GM19455 (cell line): ENCODE results near the gene NHERF2.

Source experiments
- ATAC-seq: cut with Tn5 transposase; IDR thresholded peaks from one replicate; pipeline ENCODE4 v1.9.1; 2021; ENCODE audit not compliant: unreplicated experiment

NHERF2 gene

DNA sequence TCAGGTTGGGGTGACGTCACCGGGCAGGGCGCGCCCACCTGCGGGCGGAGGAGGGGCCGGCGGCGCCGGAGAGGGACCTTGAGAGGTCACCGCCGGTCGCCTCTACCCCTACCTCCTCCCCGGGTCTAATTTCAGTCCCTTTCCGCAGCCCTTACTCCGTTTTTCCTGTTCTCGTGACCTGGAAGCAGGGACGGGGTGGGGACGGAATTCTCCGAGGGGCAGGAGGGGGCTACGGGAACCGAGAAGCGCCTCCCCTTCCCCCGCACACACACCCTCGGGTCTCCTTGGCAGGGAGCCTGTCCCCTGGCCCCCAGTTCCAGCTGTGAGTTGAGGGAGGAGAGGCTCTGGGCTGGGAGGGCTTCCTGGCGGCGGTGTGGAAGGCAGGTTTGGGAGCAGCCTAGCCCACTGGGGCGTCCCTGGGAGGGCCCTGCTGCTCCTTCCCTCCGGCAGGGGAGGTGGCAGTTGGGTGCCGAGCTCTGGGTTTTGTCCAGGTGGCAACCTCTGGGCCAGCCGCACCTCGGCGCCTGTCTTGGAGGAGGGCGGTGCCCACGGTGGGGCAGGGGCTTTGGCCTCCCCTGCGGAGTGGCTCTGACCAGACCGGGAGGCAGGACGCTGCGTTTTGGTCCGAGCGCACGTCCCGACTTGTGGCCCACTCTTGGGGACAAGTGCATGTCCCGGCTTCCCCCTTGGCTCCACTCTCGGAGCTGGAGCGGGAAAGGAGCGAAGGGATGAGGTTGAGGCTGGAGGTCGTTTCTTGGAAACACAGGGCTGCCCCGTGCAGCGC, 36.2 kb upstream of the NHERF2 start:
- no peak for ATAC-seq

DNA sequence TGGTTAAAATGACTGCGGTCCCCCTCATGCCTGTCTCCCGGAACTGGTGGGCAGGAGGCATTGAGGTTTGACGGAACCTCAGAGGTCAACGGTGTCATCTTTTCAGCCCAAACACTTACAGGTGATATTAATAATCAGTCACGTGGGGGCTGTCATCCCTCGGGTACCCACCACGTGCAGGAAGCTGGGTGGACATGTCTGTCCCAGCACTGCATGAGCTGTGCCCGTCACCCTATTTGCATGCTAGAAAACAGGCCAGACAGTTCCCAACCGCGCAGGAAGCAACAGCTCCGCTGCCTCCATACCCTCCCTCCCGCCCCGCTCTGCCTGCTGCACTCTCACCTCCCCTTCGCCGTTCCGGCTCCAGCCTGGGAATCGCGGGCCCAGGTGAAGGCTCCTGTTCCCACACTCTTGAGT, 35.6 kb upstream of the NHERF2 start:
- ATAC-seq, result no peak

DNA sequence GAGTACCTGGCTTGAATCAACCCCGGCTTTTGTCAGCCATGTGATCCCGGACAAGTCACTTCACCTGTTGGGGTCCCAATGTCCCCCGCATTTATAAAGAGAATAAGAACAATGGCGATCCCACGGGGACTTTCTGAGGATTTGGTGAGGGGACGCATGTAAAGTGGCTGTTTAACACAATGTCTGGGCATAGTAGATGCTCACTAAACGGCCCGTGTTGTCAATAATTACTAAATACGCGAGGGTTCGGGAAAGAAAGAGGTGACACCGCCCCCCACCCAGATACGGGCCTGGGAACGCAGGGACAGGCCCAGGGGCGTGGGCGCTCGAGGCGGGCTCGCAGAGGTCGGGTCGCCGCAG, 35.1 kb upstream of the NHERF2 start:
- no peak for ATAC-seq

DNA sequence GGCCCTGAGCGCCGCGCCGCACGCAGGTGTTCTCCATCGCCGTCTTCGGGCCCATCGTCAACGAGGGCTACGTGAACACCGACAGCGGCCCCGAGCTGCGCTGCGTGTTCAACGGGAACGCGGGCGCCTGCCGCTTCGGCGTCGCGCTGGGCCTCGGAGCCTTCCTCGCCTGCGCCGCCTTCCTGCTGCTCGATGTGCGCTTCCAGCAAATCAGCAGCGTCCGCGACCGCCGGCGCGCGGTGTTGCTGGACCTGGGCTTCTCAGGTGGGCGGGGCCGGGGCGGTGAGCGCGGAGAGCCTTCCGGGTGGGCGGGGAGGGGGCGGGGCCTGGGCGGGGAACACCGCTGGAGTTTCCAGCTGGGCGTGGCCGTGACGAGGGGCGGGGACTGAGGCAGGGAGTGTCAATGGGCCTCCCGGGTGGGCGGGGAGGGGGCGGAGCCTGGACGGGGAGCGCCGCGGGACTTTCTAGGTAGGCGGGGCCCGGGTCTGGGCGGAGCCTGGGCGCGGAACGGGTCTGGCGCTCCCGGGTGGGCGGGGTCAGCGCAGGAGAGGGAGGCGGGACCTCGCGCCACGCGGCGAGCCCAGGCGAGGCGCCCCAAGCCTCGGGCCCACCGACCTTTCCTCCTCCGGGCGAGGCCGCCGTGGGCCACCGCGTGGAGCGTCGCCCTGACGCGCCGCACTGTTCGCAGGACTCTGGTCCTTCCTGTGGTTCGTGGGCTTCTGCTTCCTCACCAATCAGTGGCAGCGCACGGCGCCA, 34.6 kb upstream of the NHERF2 start:
- ATAC-seq, result no peak

DNA sequence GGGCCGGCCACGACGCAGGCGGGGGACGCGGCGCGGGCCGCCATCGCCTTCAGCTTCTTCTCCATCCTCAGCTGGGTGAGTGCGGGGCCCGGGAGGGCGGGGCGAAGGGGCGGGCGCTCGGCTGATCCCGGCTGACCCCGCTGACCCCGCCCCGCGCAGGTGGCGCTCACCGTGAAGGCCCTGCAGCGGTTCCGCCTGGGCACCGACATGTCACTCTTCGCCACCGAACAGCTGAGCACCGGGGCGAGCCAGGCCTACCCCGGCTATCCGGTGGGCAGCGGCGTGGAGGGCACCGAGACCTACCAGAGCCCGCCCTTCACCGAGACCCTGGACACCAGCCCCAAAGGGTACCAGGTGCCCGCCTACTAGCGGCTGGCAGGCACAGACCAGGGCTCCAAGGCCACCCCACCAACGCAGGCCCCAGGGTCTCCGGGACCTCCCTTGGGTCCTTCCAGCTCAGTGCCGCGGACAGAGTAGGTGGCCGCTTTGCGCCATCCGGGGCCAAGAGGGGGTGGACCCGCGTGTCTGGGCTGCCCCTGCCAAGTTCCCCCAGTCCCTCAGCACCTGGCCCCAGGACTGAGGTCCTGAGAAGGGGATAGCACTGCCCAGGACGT, 33.9 kb upstream of the NHERF2 start:
- ATAC-seq, result no peak

DNA sequence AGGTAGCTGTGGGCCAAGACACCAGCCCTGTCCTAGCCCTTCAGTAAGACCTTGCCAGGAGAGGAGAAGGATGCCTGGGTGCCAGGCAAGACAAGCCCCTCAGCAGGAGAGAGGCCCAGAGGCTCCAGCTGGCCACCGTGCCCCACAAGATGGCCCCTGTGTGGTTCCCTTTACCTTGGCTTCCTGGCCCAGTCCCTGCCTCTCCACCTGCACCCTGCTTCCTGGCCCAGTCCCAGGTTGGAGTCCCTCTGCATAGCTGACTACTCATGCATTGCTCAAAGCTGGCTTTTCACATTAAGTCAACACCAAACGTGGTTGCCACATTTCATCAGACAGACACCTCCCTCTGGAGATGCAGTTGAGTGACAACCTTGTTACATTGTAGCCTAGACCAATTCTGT, 33.0 kb upstream of the NHERF2 start:
- ATAC-seq, result no peak

DNA sequence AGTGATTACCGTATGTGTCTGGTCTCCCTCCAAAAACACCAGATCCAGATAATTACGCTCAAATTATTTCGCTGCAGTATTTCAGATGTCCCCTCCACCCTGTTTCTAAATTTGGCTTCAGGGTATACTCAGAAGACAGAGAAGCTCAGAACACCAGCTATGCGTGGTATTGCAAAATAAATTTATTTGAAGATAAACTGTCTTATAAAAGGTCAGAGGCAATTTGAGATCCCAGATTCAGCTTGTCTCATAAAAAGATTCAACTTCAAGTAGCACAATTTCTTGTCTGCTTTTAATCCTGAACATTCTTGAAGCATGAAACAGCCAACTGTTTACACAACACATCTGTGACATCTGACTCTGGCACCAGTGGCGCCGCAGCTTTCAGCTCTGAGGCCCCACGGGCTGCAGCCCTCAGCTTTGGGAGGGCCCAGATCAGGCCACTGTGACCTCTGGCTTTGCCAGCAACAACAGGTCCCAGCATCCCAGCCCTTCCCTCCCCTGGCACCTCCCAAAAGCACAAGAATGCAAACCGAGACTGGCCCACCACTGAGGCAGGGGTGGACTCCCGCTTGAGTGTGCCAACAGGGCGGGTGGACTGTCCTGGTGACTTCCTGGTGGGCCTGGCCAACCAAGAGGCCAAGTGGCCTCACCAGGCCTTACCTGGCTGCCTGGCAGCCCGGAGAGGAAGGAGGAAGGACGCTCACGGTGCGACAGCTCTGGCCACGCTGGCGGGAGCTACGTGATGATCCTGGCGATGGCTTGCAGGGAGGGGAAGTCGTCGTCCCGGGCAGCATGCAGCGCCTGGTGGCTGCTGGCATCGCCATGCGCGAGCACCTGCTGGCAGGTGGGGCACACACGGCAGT, 29.0 kb upstream of the NHERF2 start:
- ATAC-seq, result no peak

DNA sequence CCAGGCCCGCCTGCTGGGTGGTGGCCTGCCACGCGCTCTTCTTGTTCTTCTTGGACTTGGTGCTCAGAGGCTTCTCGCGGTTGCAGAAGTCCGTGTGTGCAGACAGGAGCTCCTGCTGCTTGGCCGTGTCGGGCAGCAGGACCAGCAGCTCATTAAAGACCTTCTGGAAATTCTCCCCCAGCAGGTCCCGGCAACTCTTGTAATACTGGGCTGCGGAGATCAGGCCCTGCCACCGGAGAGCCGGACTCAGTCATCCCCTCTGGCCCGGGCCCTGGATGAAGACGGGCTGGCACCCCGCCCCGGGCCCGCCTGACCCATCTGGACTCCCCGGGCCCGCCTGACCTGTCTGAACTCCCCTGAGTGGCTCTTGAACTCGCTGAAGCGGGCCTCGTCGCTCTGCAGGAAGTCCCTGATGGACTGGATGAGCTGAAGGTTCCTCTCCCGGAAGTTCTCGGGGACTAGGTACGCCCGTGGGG, 28.3 kb upstream of the NHERF2 start:
- ATAC-seq, result no peak

DNA sequence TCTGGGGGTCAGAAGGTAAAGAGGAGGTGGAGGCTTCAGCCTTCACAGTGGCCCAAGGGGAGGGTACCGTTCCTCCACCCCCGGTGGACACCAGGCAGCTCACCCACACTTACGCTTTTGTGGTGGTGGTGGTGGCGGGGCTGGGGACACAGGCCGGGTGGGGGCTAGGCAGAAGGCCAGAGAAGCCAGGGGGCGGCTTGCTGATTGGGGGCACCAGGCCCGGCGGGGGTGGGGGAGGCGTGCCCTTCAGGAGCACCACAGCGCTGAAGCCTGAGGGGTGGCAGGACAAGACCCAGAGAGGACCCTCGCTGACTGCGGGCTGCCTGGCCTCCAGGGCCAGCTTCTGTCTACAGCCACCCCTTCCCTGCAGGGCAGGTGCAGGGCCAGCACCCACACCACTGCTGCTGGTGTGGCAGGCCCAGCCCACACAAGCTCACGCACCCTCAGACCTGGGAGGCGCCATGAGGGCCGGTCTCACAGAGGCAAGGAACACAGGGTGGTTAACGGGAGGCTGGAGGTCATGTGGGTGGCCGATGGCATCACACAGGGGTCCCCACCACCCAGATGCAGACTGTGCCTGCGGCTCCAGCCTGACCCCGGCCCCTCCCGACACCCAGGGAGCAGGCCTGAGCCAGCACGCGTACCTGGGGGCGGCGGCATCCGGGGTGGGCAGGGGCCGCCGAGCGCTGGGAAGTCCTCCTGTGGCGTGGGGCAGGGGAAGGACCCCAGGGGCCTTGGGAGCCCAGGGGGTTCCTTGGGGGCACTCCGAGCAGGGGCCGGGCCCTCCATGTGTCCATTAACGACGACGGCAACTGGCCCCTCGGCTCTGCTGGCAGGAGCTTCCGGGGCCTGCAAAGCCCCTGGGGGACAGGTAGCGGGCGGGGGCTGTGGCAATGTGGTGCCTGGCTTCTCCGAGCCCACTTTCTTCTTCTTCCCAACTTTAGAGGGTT, 27.6 kb upstream of the NHERF2 start:
- ATAC-seq, result no peak

DNA sequence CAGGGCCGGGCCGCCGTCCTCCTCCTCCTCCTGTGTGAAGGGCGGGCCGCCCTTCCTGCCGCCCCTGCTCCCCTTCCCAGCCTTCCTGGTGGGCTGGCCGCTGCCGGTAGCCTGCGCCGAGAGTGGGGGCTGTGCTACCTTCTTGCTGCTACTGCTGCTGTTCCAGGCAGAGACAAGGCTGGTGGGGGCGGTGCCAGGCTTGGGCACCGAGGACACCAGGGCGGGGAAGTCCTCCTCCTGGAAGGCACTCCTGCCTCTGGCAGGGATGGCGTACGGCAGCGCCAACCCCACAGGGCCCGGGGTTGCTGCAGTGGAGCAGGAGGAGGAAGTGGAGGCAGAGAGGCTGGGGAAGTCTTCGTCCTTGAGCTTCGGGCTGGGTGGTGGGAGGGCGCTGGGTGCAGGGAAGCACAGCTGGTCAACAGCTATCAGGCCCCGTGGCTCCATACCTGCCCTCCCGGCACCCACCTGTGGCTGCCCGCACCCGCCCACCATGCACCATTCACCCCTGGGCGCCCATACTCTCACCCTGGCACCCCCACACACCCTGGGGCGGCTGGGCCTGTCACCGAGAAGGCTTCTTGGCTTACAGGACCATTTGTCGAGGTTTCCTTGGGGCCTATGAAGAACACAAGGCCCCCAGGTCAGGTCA, 26.7 kb upstream of the NHERF2 start:
- ATAC-seq, result no peak

DNA sequence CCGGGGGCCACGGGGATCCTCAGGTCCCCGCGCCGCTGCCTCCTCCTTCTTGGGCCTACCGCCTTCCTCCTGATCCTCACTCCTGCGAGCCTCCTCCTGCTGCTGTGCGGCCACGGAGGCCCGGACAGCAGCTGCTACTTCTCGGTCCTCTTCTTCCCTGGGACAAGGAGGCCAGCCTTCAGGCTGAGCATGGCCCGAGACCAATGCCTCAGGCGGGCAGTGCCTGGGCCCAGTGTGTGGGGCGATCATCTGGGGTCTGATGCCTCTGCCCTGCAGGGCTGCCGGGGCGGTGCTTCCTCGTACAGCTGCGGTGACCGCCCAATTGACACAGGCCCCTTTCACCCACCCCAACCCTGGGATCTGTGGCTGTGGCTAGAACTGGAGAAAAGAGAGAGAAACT, 25.7 kb upstream of the NHERF2 start:
- ATAC-seq, result no peak

DNA sequence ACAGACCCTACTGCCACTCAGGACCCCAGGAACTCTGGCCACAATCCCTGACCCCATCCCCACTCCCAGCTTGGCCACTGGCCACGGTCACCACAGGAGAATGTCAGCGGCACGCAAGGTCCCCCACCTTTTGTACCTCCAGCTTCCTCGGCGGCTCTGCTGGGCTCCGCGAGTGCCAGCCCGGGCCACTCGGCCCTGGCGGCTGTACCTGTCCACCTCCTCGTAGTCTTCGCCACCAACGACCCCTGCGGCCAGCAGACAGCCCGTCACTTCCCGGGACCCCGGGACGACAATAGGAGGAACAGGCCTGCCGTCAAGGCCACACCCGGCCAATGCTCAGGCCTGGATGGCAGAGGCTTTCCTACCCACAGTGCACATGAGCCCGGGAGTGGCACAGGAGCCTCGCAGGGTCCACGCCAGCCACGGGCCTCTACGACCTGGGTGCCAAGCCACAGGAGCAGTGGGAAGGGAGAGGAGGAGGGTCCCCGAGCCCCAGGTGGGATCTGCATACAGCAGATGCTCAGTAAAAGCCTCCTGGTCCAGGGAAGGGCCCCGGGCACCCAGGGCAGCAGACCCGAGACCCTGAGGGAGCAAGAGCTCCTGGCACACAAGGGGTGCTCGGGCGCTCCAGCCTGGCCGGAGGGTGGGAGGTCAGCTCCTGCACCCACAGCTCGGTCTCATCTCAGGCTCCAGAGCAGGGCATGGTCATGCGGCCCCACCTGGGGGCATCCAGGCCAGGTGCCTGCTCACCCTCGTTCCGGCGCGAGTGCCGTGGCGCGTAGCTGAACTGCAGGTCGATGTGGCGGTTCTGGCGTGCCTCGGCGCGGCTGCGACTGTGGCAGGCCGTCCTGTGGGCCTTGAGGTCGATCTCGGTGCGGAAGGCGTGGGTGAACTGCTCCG, 25.0 kb upstream of the NHERF2 start:
- ATAC-seq, result no peak

DNA sequence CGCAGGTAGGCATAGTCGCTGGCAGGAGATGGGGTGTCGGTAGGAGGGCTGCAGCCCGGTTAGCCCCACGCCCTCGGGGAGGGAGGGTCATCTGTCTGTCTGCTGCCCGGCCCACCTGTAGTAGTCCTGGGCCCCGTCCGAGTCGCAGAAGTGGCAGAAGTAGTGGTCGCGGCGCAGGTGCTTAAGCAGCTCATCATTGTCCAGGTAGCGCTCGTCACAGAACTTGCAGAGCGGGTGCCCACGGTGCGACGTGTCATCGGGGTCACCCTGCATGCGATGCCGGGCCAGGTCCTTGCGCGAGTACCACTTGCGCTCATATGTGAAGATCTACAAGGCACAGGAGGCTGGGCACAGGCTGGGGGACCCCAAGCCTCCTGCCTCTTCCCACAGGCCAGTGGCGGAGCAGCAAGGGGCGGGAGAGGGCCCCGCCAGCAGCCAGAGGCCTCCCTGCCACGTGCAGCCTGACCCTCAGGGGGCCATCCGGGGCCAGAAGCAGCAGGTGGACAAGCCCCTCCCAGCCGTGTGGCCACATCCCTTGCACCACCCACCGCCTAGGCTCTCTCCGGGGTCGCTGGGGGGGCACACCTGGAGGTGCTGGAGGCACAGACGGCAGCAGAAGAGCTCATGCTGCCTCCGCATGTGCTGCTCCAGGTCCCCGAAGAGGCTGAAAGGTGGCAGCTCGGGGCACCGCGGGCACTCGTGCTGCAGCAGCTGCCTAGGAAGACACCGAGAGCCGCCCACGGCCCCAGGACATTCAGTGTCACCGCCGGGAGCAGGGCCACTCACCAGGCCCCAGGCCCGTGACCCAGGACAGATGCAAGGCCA, 24.1 kb upstream of the NHERF2 start:
- ATAC-seq, result no peak

DNA sequence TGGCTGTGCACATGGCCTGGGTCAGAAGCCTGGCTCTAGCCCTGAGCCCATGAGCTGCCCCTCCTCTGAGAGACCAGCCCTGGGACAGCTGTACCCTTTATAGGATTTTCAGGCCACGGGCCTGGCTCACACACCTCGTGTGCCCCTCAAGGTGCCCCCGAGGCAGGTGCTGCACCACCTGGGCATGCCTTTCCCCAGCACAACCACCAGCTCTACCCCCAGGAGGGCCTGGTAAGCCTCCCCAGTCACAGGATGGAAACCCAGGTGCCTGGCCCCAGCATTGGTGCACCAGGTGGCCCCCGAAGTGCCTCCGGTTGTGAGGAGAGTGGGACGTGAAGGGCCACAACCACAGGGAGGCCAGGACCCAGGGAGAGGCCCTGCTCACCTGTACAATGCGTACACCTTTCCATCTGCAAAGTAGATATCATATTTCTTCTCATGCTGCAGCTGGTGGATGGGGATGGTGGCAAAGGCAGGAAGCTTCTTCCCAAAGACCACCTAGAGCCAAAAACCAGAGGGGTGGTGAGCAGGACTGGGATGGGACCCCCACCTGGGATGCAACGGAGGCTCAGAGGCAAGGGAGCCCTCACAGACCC, 23.4 kb upstream of the NHERF2 start:
- no peak for ATAC-seq

DNA sequence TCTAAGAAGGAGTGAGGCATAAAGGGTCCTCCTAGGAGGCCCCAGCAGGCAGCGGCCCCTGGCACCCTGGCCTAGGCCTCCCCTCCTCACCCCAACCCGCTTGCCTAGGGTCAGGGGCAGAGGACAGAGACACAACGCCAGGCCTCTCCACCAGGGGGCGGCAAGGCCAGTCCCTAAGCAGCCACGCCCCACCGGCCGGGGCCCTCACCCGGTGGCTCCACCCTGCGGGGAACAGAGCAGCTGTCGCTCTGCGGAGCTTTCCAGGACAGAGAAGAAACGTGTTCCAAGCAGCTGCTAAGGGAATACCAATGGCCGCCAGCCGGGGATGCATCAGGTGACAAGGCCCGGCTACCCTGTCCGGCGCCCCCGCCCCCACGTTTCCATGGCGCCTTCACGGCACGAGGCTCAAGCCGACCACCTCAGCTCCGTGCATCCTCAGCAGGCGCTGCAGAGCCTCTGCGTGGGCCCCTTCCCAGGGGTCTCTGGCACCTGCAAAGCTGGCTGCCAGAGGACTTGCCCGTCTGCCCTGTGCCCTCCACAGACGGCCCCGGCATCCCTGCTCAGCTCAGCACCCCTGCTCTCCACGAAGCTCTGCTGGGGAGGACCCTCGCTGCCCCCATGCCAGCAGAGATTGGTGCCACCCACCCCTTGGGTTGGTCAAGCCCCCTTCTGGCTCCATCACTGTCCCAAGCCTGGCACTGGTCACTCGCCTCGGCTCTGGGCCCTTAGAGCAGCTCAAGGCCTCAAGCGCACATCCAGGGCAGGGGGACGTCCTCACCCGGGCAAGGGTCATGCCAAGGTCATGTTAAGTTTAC, 22.7 kb upstream of the NHERF2 start:
- ATAC-seq, result no peak

DNA sequence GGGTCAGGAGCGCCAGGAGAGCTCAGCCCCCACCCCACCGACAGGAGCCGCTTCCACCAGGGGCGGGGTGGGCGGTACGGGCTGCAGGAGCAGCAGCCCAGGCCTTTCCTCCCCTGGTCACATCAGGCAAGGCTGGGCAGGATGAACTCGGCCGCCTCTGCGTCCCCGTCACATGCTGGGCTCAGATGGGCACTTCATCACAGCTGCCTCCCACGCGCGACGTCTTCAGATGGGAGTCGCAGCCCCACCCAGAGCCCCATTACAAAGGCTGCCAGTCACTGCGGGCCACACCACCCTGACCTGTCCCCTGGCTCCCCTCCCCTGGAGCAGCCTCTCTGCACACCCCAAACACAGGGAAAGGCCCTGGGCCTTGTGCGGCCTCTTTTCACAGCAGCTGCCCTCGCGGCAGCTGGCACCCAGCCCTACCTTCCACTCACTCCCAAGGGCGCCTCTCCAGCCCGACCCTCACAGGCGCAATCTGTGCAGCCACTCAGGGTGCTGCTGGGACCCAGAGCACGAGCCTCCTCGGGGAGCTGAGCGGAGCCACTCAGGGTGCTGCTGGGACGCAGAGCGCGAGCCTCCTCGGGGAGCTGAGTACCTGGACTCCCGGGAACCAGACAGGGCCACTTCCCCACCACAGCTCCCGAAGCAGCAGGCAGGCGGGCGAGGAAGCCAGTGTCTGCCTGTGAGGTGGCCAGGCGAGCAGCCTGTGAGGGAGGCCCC, 21.7 kb upstream of the NHERF2 start:
- ATAC-seq, result no peak
